ENCODE data around the gene OR7G2.

DNA sequence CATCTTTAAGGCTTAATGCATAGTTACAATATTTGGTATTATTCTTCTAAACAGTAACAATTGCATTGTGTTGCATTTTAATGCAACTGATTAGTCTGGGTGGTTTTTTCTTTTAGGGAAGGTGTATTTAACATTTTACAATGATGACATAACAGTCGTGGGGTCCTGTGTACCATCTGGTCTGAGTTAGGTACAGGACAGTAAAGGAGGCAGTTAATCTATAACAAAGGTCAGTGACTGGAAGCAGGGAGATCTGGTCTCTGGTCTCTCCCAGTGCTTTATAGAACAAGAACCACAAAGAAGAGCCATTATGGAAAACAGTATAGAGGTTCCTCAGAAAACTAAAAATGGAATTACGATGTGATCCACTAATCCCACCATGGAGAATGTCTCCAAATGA lies 2.7 kb upstream of the OR7G2 start:
- TF ChIP-seq CTCF (IDR thresholded peaks at IDR 0.05) (no peak), EP300 (IDR thresholded peaks at IDR 0.05) (no peak)
